GM12878 (cell line): ENCODE results near the gene ZNRF3. TPM values are rescaled to one million over a fixed set of nuclear protein-coding genes. Genes with fewer than 3 reads are reported as not detected.

ENCODE experiments used
- ATAC-seq: fragments of 200-7000 bp; cut with Tn5 transposase; 3 replicates; pipeline ENCODE4 v1.9.1; 2020; ENCODE audit warnings: mild to moderate bottlenecking, moderate library complexity
- BruUV-seq: library from RNA; stranded (reverse); fragments of 400-500 nt; replicated peaks from 2 replicates; lab custom pipeline; 2021; lab: Mats Ljungman, UMichigan
- CTCF ChIA-PET: fragments of 300-600 bp; sonication (Branson Sonifier 250); formaldehyde crosslinking; extraction: SDS; loops from one replicate; lab custom pipeline; 2021; ENCODE audit warnings: inconsistent platforms; lab: Yijun Ruan, JAX
- POLR2A ChIA-PET: fragments of 350-600 bp; formaldehyde crosslinking; extraction: SDS; loops from one replicate; lab custom pipeline; 2021; ENCODE audit warnings: inconsistent platforms; lab: Charles Lee
- RAD21 ChIA-PET: fragments of 300-600 bp; sonication (Branson Sonifier 250); formaldehyde crosslinking; loops from one replicate; lab custom pipeline; 2023; ENCODE audit warnings: antibody characterized with exemption; ENCODE audit not compliant: unreplicated experiment; lab: Charles Lee
- SMC1A ChIA-PET: fragments of 300-600 bp; sonication (Branson Sonifier 250); formaldehyde crosslinking; loops from one replicate; lab custom pipeline; 2023; ENCODE audit not compliant: unreplicated experiment, uncharacterized antibody; lab: Charles Lee
- DNase-seq: peaks from one replicate; pipeline ENCODE4 v3.0.0-alpha.2; 2011; ENCODE audit warnings: low read depth, low spot score
- FAIRE-seq: peaks from 3 replicates; lab custom pipeline; 2011; peaks lifted over from hg19 to GRCh38; lab: Jason Lieb, UNC
- H2AFZ ChIP-seq: 2 replicates; pipeline ENCODE4 v1.6.0; 2011; ENCODE audit warnings: low read depth, low read length, control low read depth; ENCODE audit not compliant: control insufficient read depth
- H3K27ac ChIP-seq: 2 replicates; pipeline ENCODE4 v1.5.1; 2011; ENCODE audit warnings: control low read depth; ENCODE audit not compliant: control insufficient read depth, insufficient read depth
- H3K27me3 ChIP-seq, 2 experiments: replicated peaks in 1 of 2; 2 replicates each; pipeline versions ENCODE4 v1.6.0 to v1.6.1; 2011; ENCODE audit warnings: low read length in 1 of 2; ENCODE audit not compliant: control insufficient read depth in 2 of 2, insufficient read depth in 2 of 2
- H3K36me3 ChIP-seq, 2 experiments: 2 replicates each; pipeline ENCODE4 v1.5.1; 2011; ENCODE audit warnings: low read length in 1 of 2; ENCODE audit not compliant: control insufficient read depth in 2 of 2, insufficient read depth in 2 of 2
- H3K4me1 ChIP-seq: 2 replicates; pipeline ENCODE4 v1.6.1; 2011; ENCODE audit warnings: mild to moderate bottlenecking, low read length, moderate library complexity, mixed read lengths; ENCODE audit not compliant: control insufficient read depth, insufficient read depth
- H3K4me2 ChIP-seq: 2 replicates; pipeline ENCODE4 v1.6.0; 2011; ENCODE audit warnings: control low read depth; ENCODE audit not compliant: control insufficient read depth, insufficient read depth
- H3K4me3 ChIP-seq: fragments of 200-600 bp; sonication (generic); 2 replicates; pipeline ENCODE4 v1.5.1; 2016
- H3K79me2 ChIP-seq: 2 replicates; pipeline ENCODE4 v1.6.0; 2011; ENCODE audit warnings: low read length; ENCODE audit not compliant: control insufficient read depth, insufficient read depth
- H3K9ac ChIP-seq: 2 replicates; pipeline ENCODE4 v1.8.0; 2011; ENCODE audit warnings: low read length, control low read depth, mixed read lengths; ENCODE audit not compliant: control insufficient read depth, insufficient read depth
- H3K9me3 ChIP-seq: replicated peaks from 3 replicates; pipeline ENCODE4 v1.5.1; 2011; ENCODE audit warnings: mild to moderate bottlenecking, low read length; ENCODE audit not compliant: control insufficient read depth, insufficient read depth
- H4K20me1 ChIP-seq: 2 replicates; pipeline ENCODE4 v1.6.0; 2011; ENCODE audit not compliant: control insufficient read depth, insufficient read depth
- FOS ChIP-seq: IDR thresholded peaks from 3 replicates; pipeline ENCODE4 v1.6.1; 2011; ENCODE audit warnings: borderline replicate concordance; ENCODE audit not compliant: insufficient read length; ENCODE audit errors: extremely low read depth
- RAD51 ChIP-seq: fragments of 450-650 bp; IDR thresholded peaks from 2 replicates; pipeline ENCODE4 v1.6.1; 2016; ENCODE audit warnings: moderate library complexity, mild to moderate bottlenecking, inconsistent platforms
- RB1 ChIP-seq: fragments of 450-650 bp; formaldehyde crosslinking; IDR thresholded peaks from 2 replicates; pipeline ENCODE4 v1.6.1; 2017; ENCODE audit warnings: mild to moderate bottlenecking, borderline replicate concordance
- SIX5 ChIP-seq: IDR thresholded peaks from 2 replicates; pipeline ENCODE4 v1.6.1; 2011; ENCODE audit warnings: mild to moderate bottlenecking, low read depth, low read length, moderate library complexity; ENCODE audit not compliant: severe bottlenecking
- TCF7 ChIP-seq: IDR thresholded peaks from 2 replicates; pipeline ENCODE4 v1.6.1; 2014; ENCODE audit warnings: antibody characterized with exemption, borderline replicate concordance
- ZNF274 ChIP-seq: IDR thresholded peaks from one replicate; pipeline ENCODE4 v1.8.0; 2011; ENCODE audit not compliant: insufficient read length, insufficient read depth
- WGBS: methylation state at CpG from one replicate; pipeline ENCODE4 v1.1.6; 2016; ENCODE audit warnings: low lambda C conversion rate; ENCODE audit not compliant: insufficient replicate concordance, insufficient coverage; ENCODE audit errors: missing lambda C conversion rate; 5-methylcytosine and 5-hydroxymethylcytosine counted together
- in situ Hi-C: fragments of 300-500 bp; cut with MboI; formaldehyde crosslinking; loops from 9 replicates; pipeline ENCODE4 v1.14.3; 2018; ENCODE audit warnings: mixed read lengths
- intact Hi-C: fragments of 100-400 bp; cut with micrococcal nuclease; formaldehyde crosslinking; loops from one replicate; pipeline ENCODE4 v1.14.2; 2022; ENCODE audit not compliant: unreplicated experiment
- polyA plus RNA-seq, 11 experiments: library from polyadenylated mRNA; depleted of rRNA in 4 of 11; unstranded in 6 of 11; stranded (reverse) in 5 of 11; fragments of >200 nt; fragmentation: Nextera tagmentation in 4 of 11; fragmentation: Illumina TruSeq in 1 of 11; extraction: Ambion mirVana in 4 of 11; extraction: Trizol in 1 of 11; gene quantifications; 1 replicate in 1 of 11; 2 replicates in 10 of 11; pipeline versions ENCODE4 v1.2.1 to v1.2.3, GENCODE V29; 2011 to 2016; ENCODE audit warnings: inconsistent platforms in 2 of 11, missing spikeins in 2 of 11, low read depth in 1 of 11
- total RNA-seq, 4 experiments: library from RNA; depleted of rRNA in 3 of 4; stranded (reverse); fragments of >200 nt in 3 of 4; fragmentation: Illumina TruSeq in 1 of 4; extraction: Trizol in 1 of 4; gene quantifications; 2 replicates each; pipeline versions ENCODE4 v1.2.1 to v1.2.3, GENCODE V29; 2013 to 2021
- TF ChIP-seq, protein P1 (sequence below): fragments of 450-650 bp; IDR thresholded peaks from 2 replicates; pipeline ENCODE4 v1.6.1; 2017; ENCODE audit warnings: antibody characterized with exemption, mild to moderate bottlenecking, moderate library complexity
- TF ChIP-seq, protein P2 (sequence below): IDR thresholded peaks from 2 replicates; pipeline ENCODE4 v1.6.1; 2012; ENCODE audit warnings: low read depth, low read length, improper control_type of control experiment
- TF ChIP-seq, protein P3 (sequence below): fragments of 450-650 bp; IDR thresholded peaks from 2 replicates; pipeline ENCODE4 v1.6.1; 2016; ENCODE audit warnings: mild to moderate bottlenecking
- TF ChIP-seq, protein P4 (sequence below): fragments of 450-650 bp; IDR thresholded peaks from 2 replicates; pipeline ENCODE4 v1.6.1; 2018; ENCODE audit warnings: borderline replicate concordance, mild to moderate bottlenecking; ENCODE audit not compliant: partially characterized antibody
- TF ChIP-seq, protein P5 (sequence below): fragments of 450-650 bp; conservative IDR thresholded peaks from 2 replicates; pipeline ENCODE4 v1.6.1; 2017; ENCODE audit warnings: mild to moderate bottlenecking, moderate library complexity

The ZNRF3 gene
- total and polyA plus RNA-seq, 10 of the 15 experiments (the other 5 are each of a cell fraction or from before 2014, with no cell fraction given), result 0.05 to 2.4 (median 0.46) TPM

DNA sequence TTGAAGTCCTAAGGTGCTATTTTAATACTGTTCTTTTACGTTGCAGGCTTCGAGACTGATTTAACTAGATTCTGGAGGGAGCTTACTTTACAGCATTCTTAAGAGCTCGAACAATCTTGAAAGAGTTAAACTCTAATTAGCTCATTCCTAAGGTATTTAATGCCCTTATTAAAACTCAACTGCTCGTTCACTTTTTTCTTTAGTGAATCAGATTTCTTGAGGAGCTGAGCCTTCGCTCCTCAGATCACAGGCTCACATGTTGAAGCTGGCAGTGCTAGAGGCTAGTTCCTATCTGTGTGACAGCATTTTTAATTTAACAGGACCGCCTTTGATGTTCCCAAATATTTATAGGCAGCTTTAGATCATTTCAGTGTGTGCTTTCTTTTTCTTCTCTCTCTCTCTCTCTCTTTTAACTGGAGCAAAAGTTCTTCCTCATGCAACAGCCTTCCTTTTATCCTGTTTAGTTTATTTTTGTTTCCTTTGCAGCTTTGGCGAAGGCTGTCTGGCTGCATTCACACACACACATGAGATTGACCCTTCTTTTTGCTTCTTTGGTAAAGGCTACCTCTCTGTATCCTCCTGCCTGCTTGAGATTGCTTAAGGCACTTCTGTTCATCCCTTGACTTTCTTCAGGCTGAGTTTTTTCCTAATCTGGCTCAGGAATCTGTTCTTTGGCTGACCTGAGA is 21.0 kb downstream of the ZNRF3 start:
- Histone ChIP-seq H3K9me3 (no peaks in the 10 kb centered on the region; the same call in 2 of the 3 replicates), H2AFZ (no peak overlapping the region), H3K36me3 (no peaks in the 10 kb centered on the region), H3K4me1 (peaks cover 23% of the 10 kb centered on the region), H3K4me2 (no peak overlapping the region), H3K4me3 (no peak overlapping the region), H3K27me3 (no peaks in the 10 kb centered on the region; a peak in 1 of 4 replicates), H3K79me2 (no peaks in the 10 kb centered on the region), H3K9ac (no peak overlapping the region), H3K27ac (no peak overlapping the region), H4K20me1 (0 out of 2 replicates have a peak, but pooled peaks cover 2% of the 10 kb centered on the region)
- POLR2A ChIA-PET, result interaction anchor here (0.6 to 3.0 kb wide), 13 partner anchors 14 to 298 kb away, joined by 3 to 12 read pairs (median 4); partner anchors contain the start of gene ZNRF3
- SMC1A ChIA-PET, result interaction anchor here (0.6 to 6.7 kb wide), 23 partner anchors 8 to 236 kb away, joined by 3 to 117 read pairs (median 4); partner anchors contain the start of gene ZNRF3
- DNase-seq (no peak), ATAC-seq (no peak), FAIRE-seq (no peak)
- 31% methylated on average over 7 of the region's 7 CpGs for WGBS
- intact Hi-C loops (no loop called here), in situ Hi-C loops (no loop called here)
- CTCF ChIA-PET, result interaction anchor here (0.9 to 7.2 kb wide), 8 partner anchors 14 to 305 kb away, joined by 3 to 78 read pairs (median 4); no protein-coding TSS in a partner anchor
- BruUV-seq, result no TSS peak
- RAD21 ChIA-PET, result interaction anchor here (0.9 to 9.2 kb wide), 11 partner anchors 12 to 134 kb away, joined by 3 to 84 read pairs (median 4); partner anchors contain the start of gene ZNRF3
- TF ChIP-seq, protein P1, sequence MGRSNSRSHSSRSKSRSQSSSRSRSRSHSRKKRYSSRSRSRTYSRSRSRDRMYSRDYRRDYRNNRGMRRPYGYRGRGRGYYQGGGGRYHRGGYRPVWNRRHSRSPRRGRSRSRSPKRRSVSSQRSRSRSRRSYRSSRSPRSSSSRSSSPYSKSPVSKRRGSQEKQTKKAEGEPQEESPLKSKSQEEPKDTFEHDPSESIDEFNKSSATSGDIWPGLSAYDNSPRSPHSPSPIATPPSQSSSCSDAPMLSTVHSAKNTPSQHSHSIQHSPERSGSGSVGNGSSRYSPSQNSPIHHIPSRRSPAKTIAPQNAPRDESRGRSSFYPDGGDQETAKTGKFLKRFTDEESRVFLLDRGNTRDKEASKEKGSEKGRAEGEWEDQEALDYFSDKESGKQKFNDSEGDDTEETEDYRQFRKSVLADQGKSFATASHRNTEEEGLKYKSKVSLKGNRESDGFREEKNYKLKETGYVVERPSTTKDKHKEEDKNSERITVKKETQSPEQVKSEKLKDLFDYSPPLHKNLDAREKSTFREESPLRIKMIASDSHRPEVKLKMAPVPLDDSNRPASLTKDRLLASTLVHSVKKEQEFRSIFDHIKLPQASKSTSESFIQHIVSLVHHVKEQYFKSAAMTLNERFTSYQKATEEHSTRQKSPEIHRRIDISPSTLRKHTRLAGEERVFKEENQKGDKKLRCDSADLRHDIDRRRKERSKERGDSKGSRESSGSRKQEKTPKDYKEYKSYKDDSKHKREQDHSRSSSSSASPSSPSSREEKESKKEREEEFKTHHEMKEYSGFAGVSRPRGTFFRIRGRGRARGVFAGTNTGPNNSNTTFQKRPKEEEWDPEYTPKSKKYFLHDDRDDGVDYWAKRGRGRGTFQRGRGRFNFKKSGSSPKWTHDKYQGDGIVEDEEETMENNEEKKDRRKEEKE, result no peak
- TF ChIP-seq, protein P2, sequence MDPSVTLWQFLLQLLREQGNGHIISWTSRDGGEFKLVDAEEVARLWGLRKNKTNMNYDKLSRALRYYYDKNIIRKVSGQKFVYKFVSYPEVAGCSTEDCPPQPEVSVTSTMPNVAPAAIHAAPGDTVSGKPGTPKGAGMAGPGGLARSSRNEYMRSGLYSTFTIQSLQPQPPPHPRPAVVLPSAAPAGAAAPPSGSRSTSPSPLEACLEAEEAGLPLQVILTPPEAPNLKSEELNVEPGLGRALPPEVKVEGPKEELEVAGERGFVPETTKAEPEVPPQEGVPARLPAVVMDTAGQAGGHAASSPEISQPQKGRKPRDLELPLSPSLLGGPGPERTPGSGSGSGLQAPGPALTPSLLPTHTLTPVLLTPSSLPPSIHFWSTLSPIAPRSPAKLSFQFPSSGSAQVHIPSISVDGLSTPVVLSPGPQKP, result no peak
- TF ChIP-seq SIX5 (no peak), RB1 (no peak), FOS (no peak), ZNF274 (no peak), TCF7 (no peak), RAD51 (no peak)
- TF ChIP-seq, protein P3, sequence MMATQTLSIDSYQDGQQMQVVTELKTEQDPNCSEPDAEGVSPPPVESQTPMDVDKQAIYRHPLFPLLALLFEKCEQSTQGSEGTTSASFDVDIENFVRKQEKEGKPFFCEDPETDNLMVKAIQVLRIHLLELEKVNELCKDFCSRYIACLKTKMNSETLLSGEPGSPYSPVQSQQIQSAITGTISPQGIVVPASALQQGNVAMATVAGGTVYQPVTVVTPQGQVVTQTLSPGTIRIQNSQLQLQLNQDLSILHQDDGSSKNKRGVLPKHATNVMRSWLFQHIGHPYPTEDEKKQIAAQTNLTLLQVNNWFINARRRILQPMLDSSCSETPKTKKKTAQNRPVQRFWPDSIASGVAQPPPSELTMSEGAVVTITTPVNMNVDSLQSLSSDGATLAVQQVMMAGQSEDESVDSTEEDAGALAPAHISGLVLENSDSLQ, result no peak
- TF ChIP-seq, protein P4, sequence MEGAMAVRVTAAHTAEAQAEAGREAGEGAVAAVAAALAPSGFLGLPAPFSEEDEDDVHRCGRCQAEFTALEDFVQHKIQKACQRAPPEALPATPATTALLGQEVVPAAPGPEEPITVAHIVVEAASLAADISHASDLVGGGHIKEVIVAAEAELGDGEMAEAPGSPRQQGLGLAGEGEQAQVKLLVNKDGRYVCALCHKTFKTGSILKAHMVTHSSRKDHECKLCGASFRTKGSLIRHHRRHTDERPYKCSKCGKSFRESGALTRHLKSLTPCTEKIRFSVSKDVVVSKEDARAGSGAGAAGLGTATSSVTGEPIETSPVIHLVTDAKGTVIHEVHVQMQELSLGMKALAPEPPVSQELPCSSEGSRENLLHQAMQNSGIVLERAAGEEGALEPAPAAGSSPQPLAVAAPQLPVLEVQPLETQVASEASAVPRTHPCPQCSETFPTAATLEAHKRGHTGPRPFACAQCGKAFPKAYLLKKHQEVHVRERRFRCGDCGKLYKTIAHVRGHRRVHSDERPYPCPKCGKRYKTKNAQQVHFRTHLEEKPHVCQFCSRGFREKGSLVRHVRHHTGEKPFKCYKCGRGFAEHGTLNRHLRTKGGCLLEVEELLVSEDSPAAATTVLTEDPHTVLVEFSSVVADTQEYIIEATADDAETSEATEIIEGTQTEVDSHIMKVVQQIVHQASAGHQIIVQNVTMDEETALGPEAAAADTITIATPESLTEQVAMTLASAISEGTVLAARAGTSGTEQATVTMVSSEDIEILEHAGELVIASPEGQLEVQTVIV, result no peak
- TF ChIP-seq, protein P5, sequence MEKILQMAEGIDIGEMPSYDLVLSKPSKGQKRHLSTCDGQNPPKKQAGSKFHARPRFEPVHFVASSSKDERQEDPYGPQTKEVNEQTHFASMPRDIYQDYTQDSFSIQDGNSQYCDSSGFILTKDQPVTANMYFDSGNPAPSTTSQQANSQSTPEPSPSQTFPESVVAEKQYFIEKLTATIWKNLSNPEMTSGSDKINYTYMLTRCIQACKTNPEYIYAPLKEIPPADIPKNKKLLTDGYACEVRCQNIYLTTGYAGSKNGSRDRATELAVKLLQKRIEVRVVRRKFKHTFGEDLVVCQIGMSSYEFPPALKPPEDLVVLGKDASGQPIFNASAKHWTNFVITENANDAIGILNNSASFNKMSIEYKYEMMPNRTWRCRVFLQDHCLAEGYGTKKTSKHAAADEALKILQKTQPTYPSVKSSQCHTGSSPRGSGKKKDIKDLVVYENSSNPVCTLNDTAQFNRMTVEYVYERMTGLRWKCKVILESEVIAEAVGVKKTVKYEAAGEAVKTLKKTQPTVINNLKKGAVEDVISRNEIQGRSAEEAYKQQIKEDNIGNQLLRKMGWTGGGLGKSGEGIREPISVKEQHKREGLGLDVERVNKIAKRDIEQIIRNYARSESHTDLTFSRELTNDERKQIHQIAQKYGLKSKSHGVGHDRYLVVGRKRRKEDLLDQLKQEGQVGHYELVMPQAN, result no peak
